GM23338 (cell line): ENCODE measurements around the gene GAB1. TPM values are rescaled to one million over a fixed set of nuclear protein-coding genes. Genes with fewer than 3 reads are reported as not detected.
A peak's percentile ranks its signal among the peaks of the same experiment; 100 is the strongest.

Experiments used
- ATAC-seq: fragments of 200-7000 bp; cut with Tn5 transposase; 3 replicates; pipeline ENCODE4 v1.9.1; 2020
- DNase-seq: peaks from one replicate; pipeline ENCODE4 v3.0.0-alpha.2; 2015; ENCODE audit warnings: low spot score
- H2AFZ ChIP-seq: fragments of 200-600 bp; sonication (generic); 2 replicates; pipeline ENCODE4 v1.8.0; 2016; ENCODE audit warnings: antibody characterized with exemption, mild to moderate bottlenecking, moderate library complexity
- H3F3A ChIP-seq: fragments of 200-600 bp; sonication (generic); replicated peaks from 2 replicates; pipeline ENCODE4 v1.8.0; 2017; ENCODE audit warnings: antibody characterized with exemption, mixed run types, low read depth
- H3K27ac ChIP-seq: fragments of 200-600 bp; sonication (generic); 2 replicates; pipeline ENCODE4 v1.6.1; 2016; ENCODE audit warnings: low read depth
- H3K27me3 ChIP-seq: fragments of 200-600 bp; sonication (generic); 2 replicates; pipeline ENCODE4 v1.8.0; 2016; ENCODE audit warnings: mild to moderate bottlenecking, mixed run types, moderate library complexity; ENCODE audit not compliant: insufficient read depth
- H3K36me3 ChIP-seq: fragments of 200-600 bp; sonication (generic); 2 replicates; pipeline ENCODE4 v1.8.0; 2016; ENCODE audit warnings: mild to moderate bottlenecking; ENCODE audit not compliant: insufficient read depth
- H3K4me1 ChIP-seq: fragments of 200-600 bp; sonication (generic); 2 replicates; pipeline ENCODE4 v1.8.0; 2016; ENCODE audit warnings: mild to moderate bottlenecking, moderate library complexity; ENCODE audit not compliant: insufficient read depth
- H3K4me2 ChIP-seq: fragments of 200-600 bp; sonication (generic); 2 replicates; pipeline ENCODE4 v1.7.1; 2017; ENCODE audit warnings: mixed run types
- H3K4me3 ChIP-seq: fragments of 200-600 bp; sonication (generic); 2 replicates; pipeline ENCODE4 v1.6.1; 2016; ENCODE audit warnings: mixed run types
- H3K79me2 ChIP-seq: fragments of 200-600 bp; sonication (generic); replicated peaks from 2 replicates; pipeline ENCODE4 v1.8.0; 2017; ENCODE audit warnings: mild to moderate bottlenecking; ENCODE audit not compliant: insufficient read depth
- H3K9me2 ChIP-seq: fragments of 200-600 bp; sonication (generic); 2 replicates; pipeline ENCODE4 v1.8.0; 2017; ENCODE audit not compliant: insufficient read depth
- H4K20me1 ChIP-seq: fragments of 200-600 bp; sonication (generic); replicated peaks from 2 replicates; pipeline ENCODE4 v1.8.0; 2017; ENCODE audit warnings: mild to moderate bottlenecking; ENCODE audit not compliant: insufficient read depth
- H3K27ac Mint-ChIP-seq: 2 replicates; pipeline ENCODE4 v1.8.0; 2020; ENCODE audit warnings: inconsistent platforms, mild to moderate bottlenecking, moderate library complexity, mixed read lengths
- H3K27me3 Mint-ChIP-seq: 3 replicates; pipeline ENCODE4 v1.8.0; 2022; ENCODE audit warnings: low read depth, mild to moderate bottlenecking, moderate library complexity, mixed read lengths, inconsistent platforms; ENCODE audit not compliant: insufficient read depth, poor library complexity
- H3K36me3 Mint-ChIP-seq: 3 replicates; pipeline ENCODE4 v1.8.0; 2021; ENCODE audit warnings: low read depth, mild to moderate bottlenecking, inconsistent platforms, moderate library complexity, mixed read lengths
- H3K4me1 Mint-ChIP-seq: 3 replicates; pipeline ENCODE4 v1.8.0; 2020; ENCODE audit warnings: mild to moderate bottlenecking, inconsistent platforms, mixed read lengths
- H3K4me3 Mint-ChIP-seq: 3 replicates; pipeline ENCODE4 v1.8.0; 2021; ENCODE audit warnings: moderate library complexity, mild to moderate bottlenecking, inconsistent platforms, mixed read lengths
- H3K9me3 Mint-ChIP-seq: 3 replicates; pipeline ENCODE4 v1.8.0; 2020; ENCODE audit warnings: moderate library complexity, mild to moderate bottlenecking, inconsistent platforms, mixed read lengths
- CREB1 ChIP-seq: fragments of 250-450 bp; sonication (Bioruptor Pico); IDR thresholded peaks from 2 replicates; pipeline ENCODE4 v1.5.0; 2020; ENCODE audit warnings: low read depth, mild to moderate bottlenecking, moderate library complexity
- CTCF ChIP-seq, 2 experiments: fragments of 200-600 bp in 1 of 2; sonication (generic) in 1 of 2; conservative IDR thresholded peaks; 2 replicates each; pipeline versions ENCODE4 v1.5.1 to v1.6.1; 2016 to 2017; ENCODE audit warnings: antibody characterized with exemption in 2 of 2, low read depth in 2 of 2, mild to moderate bottlenecking in 2 of 2, moderate library complexity in 1 of 2
- ETS1 ChIP-seq: IDR thresholded peaks from 2 replicates; pipeline ENCODE4 v1.6.1; 2016; ENCODE audit warnings: antibody characterized with exemption
- EZH2 ChIP-seq: fragments of 200-600 bp; sonication (generic); IDR thresholded peaks from one replicate; pipeline ENCODE4 v1.8.0; 2017; ENCODE audit warnings: antibody characterized with exemption, mild to moderate bottlenecking, low read depth; ENCODE audit not compliant: unreplicated experiment
- EZH2phosphoT487 ChIP-seq: fragments of 200-600 bp; sonication (generic); IDR thresholded peaks from one replicate; pipeline ENCODE4 v1.8.1; 2018; ENCODE audit warnings: antibody characterized with exemption; ENCODE audit not compliant: unreplicated experiment
- JUNB ChIP-seq: IDR thresholded peaks from one replicate; pipeline ENCODE4 v1.6.1; 2016; ENCODE audit warnings: antibody characterized with exemption; ENCODE audit not compliant: unreplicated experiment
- NANOG ChIP-seq: IDR thresholded peaks from 2 replicates; pipeline ENCODE4 v1.6.1; 2016; ENCODE audit warnings: antibody characterized with exemption, borderline replicate concordance
- POLR2AphosphoS5 ChIP-seq: IDR thresholded peaks from 2 replicates; pipeline ENCODE4 v1.6.1; 2016; ENCODE audit warnings: antibody characterized with exemption, low read depth
- REST ChIP-seq: IDR thresholded peaks from one replicate; pipeline ENCODE4 v1.6.1; 2018; ENCODE audit warnings: antibody characterized with exemption; ENCODE audit not compliant: unreplicated experiment
- STAT1 ChIP-seq: IDR thresholded peaks from one replicate; pipeline ENCODE4 v1.6.1; 2016; ENCODE audit warnings: antibody characterized with exemption; ENCODE audit not compliant: unreplicated experiment
- ZNF114 ChIP-seq: fragments of 250-450 bp; sonication (Bioruptor Pico); IDR thresholded peaks from 2 replicates; pipeline ENCODE4 v1.5.0; 2020; ENCODE audit warnings: mild to moderate bottlenecking, moderate library complexity
- ZNF331 ChIP-seq: fragments of 250-450 bp; sonication (Bioruptor Pico); IDR thresholded peaks from 2 replicates; pipeline ENCODE4 v1.5.0; 2020; ENCODE audit warnings: low read depth, mild to moderate bottlenecking, moderate library complexity
- ZNF462 ChIP-seq: fragments of 250-450 bp; sonication (Bioruptor Pico); IDR thresholded peaks from 2 replicates; pipeline ENCODE4 v1.5.0; 2020; ENCODE audit warnings: mild to moderate bottlenecking, moderate library complexity
- polyA plus RNA-seq: library from polyadenylated mRNA; unstranded; fragments of >200 nt; fragmentation: Nextera tagmentation; extraction: Ambion mirVana; gene quantifications from 2 replicates; pipeline ENCODE4 v1.2.1, GENCODE V29; 2016
- total RNA-seq: library from RNA; depleted of rRNA; stranded (reverse); fragments of >200 nt; shearing (Covaris generic); gene quantifications from 2 replicates; pipeline ENCODE4 v1.2.3, GENCODE V29; 2014

Gene GAB1
- total and polyA plus RNA-seq, 2 experiments from 2014 or later: 4.0 to 18.4 TPM

- Mint-ChIP-seq H3K4me3 (no peak overlapping the region), H3K27me3 (peaks cover 1% of the 10 kb centered on the region), H3K4me1 (peaks cover 52% of the 10 kb centered on the region), H3K9me3 (no peaks in the 10 kb centered on the region), H3K36me3 (no peaks in the 10 kb centered on the region), H3K27ac (no peak overlapping the region)
- no peaks in the 10 kb centered on the region for H3K27me3 ChIP-seq
- H4K20me1 ChIP-seq: no peaks in the 10 kb centered on the region
- ATAC-seq: peak; percentile 37
- DNase-seq: peak; percentile 25
- H3K4me3 ChIP-seq: no peak overlapping the region
- H2AFZ ChIP-seq: no peak overlapping the region
- H3K4me1 ChIP-seq: peaks cover 31% of the 10 kb centered on the region
- no peaks in the 10 kb centered on the region for H3K9me2 ChIP-seq
- H3K79me2 ChIP-seq: peaks cover 36% of the 10 kb centered on the region
- no peaks in the 10 kb centered on the region for H3K36me3 ChIP-seq
- TF ChIP-seq ZNF331 (CRISPR knock-in tag): no peak
- no peak for TF ChIP-seq CREB1 (CRISPR knock-in tag)
- TF ChIP-seq EZH2: no peak
- no peak for TF ChIP-seq JUNB
- TF ChIP-seq POLR2AphosphoS5: no peak
- TF ChIP-seq EZH2phosphoT487: no peak
- TF ChIP-seq REST: no peak
- no peak for TF ChIP-seq ETS1
- TF ChIP-seq ZNF462 (CRISPR knock-in tag): no peak
- no peak for TF ChIP-seq CTCF (conservative IDR thresholded peaks at IDR 0.05; ENCODE audit: low read depth in 2 of 2)
- no peak for TF ChIP-seq NANOG
- no peak for TF ChIP-seq ZNF114 (CRISPR knock-in tag)
- no peak for TF ChIP-seq STAT1
- no peak overlapping the region for H3K27ac ChIP-seq
- H3F3A ChIP-seq: no peaks in the 10 kb centered on the region
- no peak overlapping the region for H3K4me2 ChIP-seq
Measured at GRCh38 chr4:143386812-143387211, 50.1 kb downstream of the GAB1 start.
